ENCODE results near the gene PNPLA7. TPM values are rescaled to one million over a fixed set of nuclear protein-coding genes. Genes with fewer than 3 reads are reported as not detected.

PNPLA7 gene
- total and polyA plus RNA-seq, 10 of the 15 experiments (the other 5 are each of a cell fraction or from before 2014, with no cell fraction given): 0.04 to 0.85 (median 0.19) TPM; not detected in 1

GRCh38 chr9:137427454-137428310 is 122.5 kb downstream of the PNPLA7 start:
- H3K4me3 ChIP-seq: no peak overlapping the region
- H3K4me2 ChIP-seq (ENCODE audit: control insufficient read depth, insufficient read depth): no peak overlapping the region
- no peak overlapping the region for H3K27ac ChIP-seq (ENCODE audit: control insufficient read depth, insufficient read depth)
- H3K27me3 ChIP-seq (replicated peaks in 1 of 2; ENCODE audit: control insufficient read depth in 2 of 2, insufficient read depth in 2 of 2, low read length in 1 of 2): no peaks in the 10 kb centered on the region; a peak in 2 of 4 replicates
- H3K79me2 ChIP-seq (ENCODE audit: control insufficient read depth, insufficient read depth, low read length): peaks cover under 1% of the 10 kb centered on the region; the same call in 1 of the 2 replicates
- H3K9me3 ChIP-seq (replicated peaks; ENCODE audit: control insufficient read depth, insufficient read depth, low read length): no peaks in the 10 kb centered on the region
- intact Hi-C loops (cut with micrococcal nuclease; ENCODE audit: unreplicated experiment) (loop anchor here (10.0 kb wide), 1 partner anchor 107 kb away; no protein-coding TSS in a partner anchor), in situ Hi-C loops (cut with MboI) (no loop called here)
- no TSS peak for BruUV-seq (replicated peaks)
- ChIA-PET CTCF (interaction anchor here (1.3 kb wide), 1 partner anchor 17 kb away, joined by 5 read pairs; no protein-coding TSS in a partner anchor), SMC1A (ENCODE audit: uncharacterized antibody, unreplicated experiment) (no interaction called here), RAD21 (ENCODE audit: unreplicated experiment) (no interaction called here), POLR2A (interaction anchor here (1.4 kb wide), 1 partner anchor 125 kb away, joined by 3 read pairs; the partner anchor contains the start of gene NRARP)
- no peak for TF ChIP-seq BMI1 (IDR thresholded peaks at IDR 0.05; ENCODE audit: borderline replicate concordance)
- no peak overlapping the region for H2AFZ ChIP-seq (ENCODE audit: control insufficient read depth, low read depth, low read length)
- peaks cover 6% of the 10 kb centered on the region; the same call in 1 of the 2 replicates for H3K4me1 ChIP-seq (ENCODE audit: control insufficient read depth, insufficient read depth, low read length)
- no peak overlapping the region for H3K9ac ChIP-seq (ENCODE audit: control insufficient read depth, insufficient read depth, low read length)
- DNase-seq (ENCODE audit: low read depth, low spot score): no peak
- H3K36me3 ChIP-seq (ENCODE audit: control insufficient read depth in 2 of 2, insufficient read depth in 2 of 2, low read length in 1 of 2): no peaks in the 10 kb centered on the region
- H4K20me1 ChIP-seq (ENCODE audit: control insufficient read depth, insufficient read depth): no peaks in the 10 kb centered on the region
- no peak for ATAC-seq
- WGBS (ENCODE audit: insufficient coverage, insufficient replicate concordance, low lambda C conversion rate, missing lambda C conversion rate): 62% methylated on average over 27 of the region's 27 CpGs
- no peak for FAIRE-seq

DNA sequence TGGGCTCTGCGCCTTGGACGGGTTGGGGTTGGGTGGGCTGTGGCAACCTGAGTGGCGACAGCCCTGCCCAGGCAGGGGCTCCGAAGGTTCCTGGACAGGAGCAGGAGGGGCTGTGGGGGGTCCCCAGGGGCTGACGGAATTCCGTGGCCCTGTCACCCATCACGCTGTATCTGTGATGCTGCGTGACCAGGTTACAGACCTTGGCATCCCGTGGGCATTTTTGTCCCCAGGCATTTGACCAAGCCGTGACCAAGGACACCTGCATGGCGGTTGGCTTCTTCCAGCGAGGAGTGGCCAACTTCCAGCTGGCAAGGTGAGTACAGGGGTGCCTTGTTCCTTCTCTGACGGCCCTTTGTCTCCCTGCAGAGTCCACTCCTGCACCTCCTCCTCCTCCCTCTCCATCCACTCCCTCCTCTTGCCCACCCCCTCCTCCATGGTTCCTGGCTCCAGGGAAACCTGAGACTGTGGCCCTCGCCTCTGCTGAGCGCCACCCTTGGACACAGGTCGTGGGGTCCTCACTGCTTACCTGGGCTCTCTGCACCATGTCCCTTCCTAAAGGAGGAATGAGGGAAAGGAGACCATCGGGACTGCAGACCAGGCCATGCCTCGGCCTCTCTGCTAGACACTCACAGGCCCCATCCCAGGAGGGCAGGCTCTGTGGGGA is 124.1 kb downstream of the PNPLA7 start:
- H3K9ac ChIP-seq (ENCODE audit: control insufficient read depth, insufficient read depth, low read length): no peak overlapping the region
- POLR2A ChIA-PET: no interaction called here
- no peak for FAIRE-seq

More for the DNA sequence above, 124.1 kb downstream of the PNPLA7 start:
- no peaks in the 10 kb centered on the region for H3K9me3 ChIP-seq (replicated peaks; ENCODE audit: control insufficient read depth, insufficient read depth, low read length)
- H3K79me2 ChIP-seq (ENCODE audit: control insufficient read depth, insufficient read depth, low read length): peaks cover 8% of the 10 kb centered on the region
- ChIA-PET CTCF (no interaction called here), SMC1A (ENCODE audit: uncharacterized antibody, unreplicated experiment) (no interaction called here), RAD21 (ENCODE audit: unreplicated experiment) (no interaction called here)
- intact Hi-C loops (cut with micrococcal nuclease; ENCODE audit: unreplicated experiment): loop anchor here (10.0 kb wide), 1 partner anchor 109 kb away; no protein-coding TSS in a partner anchor
- no peaks in the 10 kb centered on the region; a peak in 2 of 4 replicates for H3K27me3 ChIP-seq (replicated peaks in 1 of 2; ENCODE audit: control insufficient read depth in 2 of 2, insufficient read depth in 2 of 2, low read length in 1 of 2)
- H3K4me1 ChIP-seq (ENCODE audit: control insufficient read depth, insufficient read depth, low read length): peaks cover 6% of the 10 kb centered on the region; the same call in 1 of the 2 replicates
- H3K27ac ChIP-seq (ENCODE audit: control insufficient read depth, insufficient read depth): no peak overlapping the region
- H3K36me3 ChIP-seq (ENCODE audit: control insufficient read depth in 2 of 2, insufficient read depth in 2 of 2, low read length in 1 of 2): no peaks in the 10 kb centered on the region
- ATAC-seq: no peak
- TF ChIP-seq ETV6 (conservative IDR thresholded peaks at IDR 0.05 in 1 of 2, IDR thresholded peaks at IDR 0.05 in 1 of 2; ENCODE audit: borderline replicate concordance in 1 of 2, low read depth in 1 of 2) (no peak), SMAD5 (IDR thresholded peaks at IDR 0.05; ENCODE audit: low read depth) (no peak), SUPT20H (IDR thresholded peaks at IDR 0.05; ENCODE audit: borderline replicate concordance, control insufficient read depth, low read depth, low read length) (no peak), PAX5 (IDR thresholded peaks at IDR 0.05; ENCODE audit: borderline replicate concordance, low read depth, low read length) (no peak), TAF1 (IDR thresholded peaks at IDR 0.05; ENCODE audit: borderline replicate concordance, low read depth, low read length) (no peak), NFYB (IDR thresholded peaks at IDR 0.05; ENCODE audit: insufficient read depth, low read depth, low read length) (no peak), CBX5 (IDR thresholded peaks at IDR 0.05; ENCODE audit: low read depth) (no peak), E4F1 (IDR thresholded peaks at IDR 0.05; ENCODE audit: borderline replicate concordance, partially characterized antibody) (no peak), BCL11A (IDR thresholded peaks at IDR 0.05; ENCODE audit: low read depth, low read length) (no peak), LARP7 (IDR thresholded peaks at IDR 0.05) (no peak), NBN (IDR thresholded peaks at IDR 0.05) (no peak)
- 78% methylated on average over 18 of the region's 18 CpGs for WGBS (ENCODE audit: insufficient coverage, insufficient replicate concordance, low lambda C conversion rate, missing lambda C conversion rate)
- in situ Hi-C loops (cut with MboI): no loop called here
- no peak overlapping the region for H2AFZ ChIP-seq (ENCODE audit: control insufficient read depth, low read depth, low read length)
- BruUV-seq (replicated peaks): no TSS peak
- DNase-seq (ENCODE audit: low read depth, low spot score): no peak
- no peak overlapping the region for H3K4me2 ChIP-seq (ENCODE audit: control insufficient read depth, insufficient read depth)
- no peak overlapping the region for H3K4me3 ChIP-seq
- H4K20me1 ChIP-seq (ENCODE audit: control insufficient read depth, insufficient read depth): no peaks in the 10 kb centered on the region

All from GM12878 (cell line).